Colonic mucosa (tissue), 4 donors: ENCODE measurements around the gene PRR18. TPM values are rescaled to one million over a fixed set of nuclear protein-coding genes. Genes with fewer than 3 reads are reported as not detected.
A peak's percentile ranks its signal among the peaks of the same experiment; 100 is the strongest.

Experiments used
- DNase-seq: peaks from one replicate; pipeline ENCODE4 v3.0.0-alpha.2; 2020
- H3K27ac ChIP-seq: fragments of 200-600 bp; one replicate; pipeline ENCODE4 v1.8.0; 2021
- H3K27me3 ChIP-seq: fragments of 200-600 bp; one replicate; pipeline ENCODE4 v1.8.0; 2021
- H3K36me3 ChIP-seq: fragments of 200-600 bp; one replicate; pipeline ENCODE4 v1.8.0; 2021
- H3K4me1 ChIP-seq: fragments of 200-600 bp; one replicate; pipeline ENCODE4 v1.8.0; 2021; ENCODE audit warnings: mild to moderate bottlenecking
- H3K4me3 ChIP-seq: fragments of 200-600 bp; one replicate; pipeline ENCODE4 v1.8.0; 2021
- H3K9ac ChIP-seq, 2 donors: one replicate each; pipeline ENCODE4 v1.7.0; 2013; ENCODE audit warnings: control low read depth in 2 of 2, low read depth in 2 of 2, low read length in 2 of 2
- H3K9me3 ChIP-seq: fragments of 200-600 bp; one replicate; pipeline ENCODE4 v1.8.0; 2021
- CTCF ChIP-seq: fragments of 200-600 bp; IDR thresholded peaks from one replicate; pipeline ENCODE4 v1.8.0; 2022; ENCODE audit warnings: antibody characterized with exemption, mild to moderate bottlenecking
- intact Hi-C: fragments of 100-400 bp; cut with DNase I; formaldehyde crosslinking; loops from one replicate; pipeline ENCODE4 v1.14.1; 2022
- total RNA-seq, 2 donors: library from RNA; stranded (reverse); fragmentation: NEBNext Ultra II Directional in 1 of 2; extraction: Animal tissue kit (Norgen Biotek cat#: 25700) in 1 of 2; gene quantifications; one replicate each; pipeline ENCODE4 v1.2.1, GENCODE V29; 2021
- donor health status: healthy.
- donor health status: DM: no; HTN: no; CAD: no.
- donor health status: DM: no; HTN: no; CAD: no.

The PRR18 gene
- total RNA-seq, 2 donors from 2014 or later = not detected

- no peak for DNase-seq
- Histone ChIP-seq H3K36me3 (no peaks in the 10 kb centered on the region), H3K27ac (no peak overlapping the region), H3K4me1 (no peaks in the 10 kb centered on the region), H3K4me3 (no peak overlapping the region), H3K9ac (no peak overlapping the region), H3K27me3 (no peaks in the 10 kb centered on the region), H3K9me3 (no peaks in the 10 kb centered on the region)
- no peak for TF ChIP-seq CTCF
- intact Hi-C loops = no loop called here
These were observed 29.4 kb downstream of the PRR18 start for GRCh38 chr6:166278579-166279392.

DNA sequence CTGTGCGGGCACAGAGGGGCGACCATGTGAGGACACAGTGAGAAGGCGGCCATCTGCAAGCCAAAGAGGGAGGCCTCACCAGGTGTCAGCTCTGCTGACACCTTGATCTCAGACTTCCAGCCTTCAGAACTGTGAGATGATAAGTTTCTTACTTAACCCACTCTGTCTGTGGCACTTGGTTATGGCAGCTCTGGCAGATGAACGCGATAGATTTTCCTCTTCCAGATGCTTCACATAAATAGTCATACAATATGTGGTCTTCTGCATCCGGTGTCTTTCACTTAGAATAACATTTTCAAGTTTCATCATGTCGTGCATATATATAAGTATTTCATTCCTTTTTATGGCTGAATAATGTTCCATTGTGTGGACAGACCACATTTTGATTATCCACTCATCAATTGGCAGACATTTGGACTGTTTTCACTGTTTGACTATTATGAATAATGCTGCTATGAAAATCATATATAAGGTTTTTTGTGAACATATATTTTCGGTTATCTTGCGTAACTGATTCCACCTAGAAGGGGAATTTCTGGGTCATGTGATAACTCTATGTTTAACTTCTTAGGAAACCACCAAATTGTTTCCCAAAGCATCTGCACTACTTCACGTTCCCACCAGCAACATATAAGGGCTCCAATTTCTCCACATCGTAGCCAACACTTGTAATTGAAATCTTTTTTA lies 30.2 kb downstream of the PRR18 start:
- H3K36me3 ChIP-seq = no peaks in the 10 kb centered on the region
- H3K9me3 ChIP-seq = no peaks in the 10 kb centered on the region
- no peaks in the 10 kb centered on the region for H3K4me1 ChIP-seq
- no peak for DNase-seq
- no peak overlapping the region for H3K9ac ChIP-seq
- intact Hi-C loops = loop anchor here (2.0 kb wide), 1 partner anchor 127 kb away; no protein-coding TSS in a partner anchor
- H3K4me3 ChIP-seq = no peak overlapping the region
- no peaks in the 10 kb centered on the region for H3K27me3 ChIP-seq
- H3K27ac ChIP-seq = no peak overlapping the region
- TF ChIP-seq CTCF = no peak

DNA sequence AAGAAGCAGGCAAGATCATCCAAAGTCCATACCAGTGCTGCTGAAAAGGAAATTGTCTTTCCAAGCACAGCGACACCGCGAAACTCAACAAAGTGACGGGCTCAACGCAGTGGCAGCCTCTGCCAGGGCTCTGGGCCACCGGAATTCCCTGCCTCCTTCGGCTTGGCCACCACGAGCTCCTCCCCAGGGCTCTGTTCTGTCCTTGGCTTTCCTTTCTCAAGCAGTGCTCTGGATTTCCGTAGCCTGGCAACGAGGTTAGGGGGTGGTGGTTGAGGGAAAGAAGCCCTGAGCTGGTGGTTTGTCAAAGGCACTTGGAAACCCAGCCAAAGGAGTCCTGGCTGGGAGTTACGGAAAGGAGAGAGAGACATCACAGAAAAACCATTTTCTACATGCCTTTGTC lies 31.2 kb downstream of the PRR18 start:
- no peak for TF ChIP-seq CTCF
- DNase-seq = no peak
- H3K9ac ChIP-seq = no peak overlapping the region
- no peaks in the 10 kb centered on the region for H3K9me3 ChIP-seq
- no peaks in the 10 kb centered on the region for H3K27me3 ChIP-seq
- H3K27ac ChIP-seq = no peak overlapping the region
- no peak overlapping the region for H3K4me3 ChIP-seq
- H3K4me1 ChIP-seq = no peaks in the 10 kb centered on the region
- no peaks in the 10 kb centered on the region for H3K36me3 ChIP-seq
- intact Hi-C loops = loop anchor here (2.0 kb wide), 1 partner anchor 128 kb away; no protein-coding TSS in a partner anchor

GRCh38 chr6:166275714-166276166 lies 32.5 kb downstream of the PRR18 start:
- Histone ChIP-seq H3K9me3 (no peaks in the 10 kb centered on the region), H3K9ac (no peak overlapping the region), H3K36me3 (no peaks in the 10 kb centered on the region), H3K27ac (no peak overlapping the region), H3K4me1 (no peaks in the 10 kb centered on the region), H3K27me3 (no peaks in the 10 kb centered on the region), H3K4me3 (no peak overlapping the region)
- DNase-seq = peak; percentile 62
- peak; percentile 98 for TF ChIP-seq CTCF
- intact Hi-C loops = loop anchor here (2.0 kb wide), 2 partner anchors 123 to 129 kb away; no protein-coding TSS in a partner anchor

GRCh38 chr6:166274739-166275370 lies 33.3 kb downstream of the PRR18 start:
- H3K4me3 ChIP-seq = no peak overlapping the region
- H3K27me3 ChIP-seq = no peaks in the 10 kb centered on the region
- no peak overlapping the region for H3K9ac ChIP-seq
- DNase-seq = no peak
- H3K27ac ChIP-seq = no peak overlapping the region
- intact Hi-C loops = loop anchor here (2.0 kb wide), 1 partner anchor 124 kb away; no protein-coding TSS in a partner anchor
- no peak for TF ChIP-seq CTCF
- H3K9me3 ChIP-seq = no peaks in the 10 kb centered on the region
- no peaks in the 10 kb centered on the region for H3K36me3 ChIP-seq
- no peaks in the 10 kb centered on the region for H3K4me1 ChIP-seq
